Astrocyte of the cerebellum (primary cell): Measurements from ENCODE around the gene FZD7.

ENCODE experiments used
- DNase-seq: peaks from one replicate; pipeline ENCODE4 v3.0.0-alpha.2; 2011; ENCODE audit warnings: low read depth
- H3K4me3 ChIP-seq: 2 replicates; pipeline ENCODE4 v1.5.1; 2011; ENCODE audit warnings: mild to moderate bottlenecking, low read depth, low read length, moderate library complexity
- CTCF ChIP-seq: IDR thresholded peaks from 2 replicates; pipeline ENCODE4 v1.5.1; 2012; ENCODE audit warnings: low read length, low read depth, moderate library complexity, mild to moderate bottlenecking; ENCODE audit errors: missing control alignments
- in situ Hi-C: cut with HindIII; loops from 2 replicates; pipeline ENCODE4 v1.10.0; 2017; ENCODE audit warnings: low sequenced_read_pairs

FZD7 gene

GRCh38 chr2:202024871-202025270, 8.8 kb upstream of the FZD7 start:
- in situ Hi-C loops, result loop anchor here (5.0 kb wide), 1 partner anchor 63 kb away; no protein-coding TSS in a partner anchor
- TF ChIP-seq CTCF, result no peak
- H3K4me3 ChIP-seq, result no peak overlapping the region
- DNase-seq, result no peak

GRCh38 chr2:202025816-202026215, 7.8 kb upstream of the FZD7 start:
- in situ Hi-C loops, result loop anchor here (5.0 kb wide), 1 partner anchor 64 kb away; no protein-coding TSS in a partner anchor
- H3K4me3 ChIP-seq, result no peak overlapping the region
- no peak for DNase-seq
- no peak for TF ChIP-seq CTCF

DNA sequence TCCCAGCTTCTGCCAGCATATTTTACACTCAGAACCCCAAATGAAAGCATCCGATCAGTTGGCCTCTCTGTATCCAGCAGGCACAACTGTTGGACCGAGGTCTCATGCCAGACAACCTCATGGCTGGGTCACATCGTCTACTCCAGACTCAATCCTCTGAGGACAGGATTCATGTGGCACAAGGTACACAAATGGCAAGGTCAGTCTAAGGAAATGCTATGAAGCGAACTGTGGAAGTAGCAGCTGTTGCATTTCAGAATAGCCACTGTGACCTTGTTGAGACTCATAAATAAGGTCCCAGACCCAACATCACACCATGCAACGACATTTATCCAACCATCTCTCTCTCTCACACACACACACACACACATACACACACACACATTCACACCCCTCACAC, 7.1 kb upstream of the FZD7 start:
- no peak for DNase-seq
- no peak for TF ChIP-seq CTCF
- in situ Hi-C loops, result loop anchor here (5.0 kb wide), 1 partner anchor 64 kb away; no protein-coding TSS in a partner anchor
- no peak overlapping the region for H3K4me3 ChIP-seq

DNA sequence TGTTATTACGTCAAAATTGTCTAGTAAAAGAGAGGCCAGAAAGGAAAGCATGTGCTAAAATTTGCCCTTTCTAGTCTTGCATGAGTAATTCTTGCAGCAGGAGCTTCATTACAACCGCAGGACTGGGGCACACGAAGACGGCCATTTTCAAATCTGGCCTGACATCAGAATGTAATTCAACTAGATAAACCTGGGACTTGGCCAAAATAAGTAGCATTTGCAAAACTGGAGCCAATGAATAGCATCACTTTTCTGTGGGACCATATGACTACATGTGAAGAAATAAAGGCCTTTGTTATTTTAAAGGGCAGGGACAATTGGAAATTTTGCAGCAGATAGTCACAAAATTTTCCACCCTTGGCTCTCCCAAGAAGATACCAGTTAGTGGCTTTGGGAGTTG, 3.0 kb upstream of the FZD7 start:
- TF ChIP-seq CTCF, result no peak
- no peak overlapping the region for H3K4me3 ChIP-seq
- no peak for DNase-seq
- in situ Hi-C loops, result no loop called here

- no peak for DNase-seq
- peak overlapping the region; percentile 69 for H3K4me3 ChIP-seq
- in situ Hi-C loops, result no loop called here
- TF ChIP-seq CTCF, result no peak
These were observed 2.3 kb upstream of the FZD7 start for GRCh38 chr2:202031246-202031951.

GRCh38 chr2:202032846-202033316, 774 bp upstream of the FZD7 start:
- no peak for DNase-seq
- TF ChIP-seq CTCF, result no peak
- in situ Hi-C loops, result no loop called here
- H3K4me3 ChIP-seq, result peak overlapping the region; percentile 69
